22Rv1 (cell line): Measurements from ENCODE around the gene AIG1.
"Not testable (repeated sequence)": the region's sequence is repeated elsewhere in the genome, so short reads cannot be mapped to it uniquely, and the experiment has no call there.

ENCODE experiments used
- ZFX ChIP-seq: fragments of 450-650 bp; IDR thresholded peaks from 2 replicates; pipeline ENCODE4 v1.6.1; 2017; ENCODE audit warnings: antibody characterized with exemption, borderline replicate concordance
- TF ChIP-seq, protein P1 (sequence below): fragments of 450-650 bp; IDR thresholded peaks from 2 replicates; pipeline ENCODE4 v1.5.1; 2017; ENCODE audit warnings: mild to moderate bottlenecking

DNA sequence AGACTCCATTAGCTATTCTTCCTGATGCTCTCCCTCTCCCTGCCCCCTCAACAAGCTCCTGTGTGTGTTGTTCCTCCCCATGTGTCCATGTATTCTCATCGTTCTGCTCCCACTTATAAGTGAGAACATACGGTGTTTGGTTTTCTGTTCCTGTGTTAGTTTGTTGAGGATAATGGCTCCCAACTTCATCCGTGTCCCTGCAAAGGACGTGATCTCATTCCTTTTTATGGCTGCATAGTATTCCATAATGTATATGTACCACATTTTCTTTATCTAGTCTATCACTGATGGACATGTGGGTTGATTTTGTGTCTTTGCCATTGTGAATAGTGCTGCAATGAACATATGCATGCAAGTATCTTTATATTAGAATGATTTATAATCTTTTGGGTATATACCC, 16.3 kb upstream of the AIG1 start:
- TF ChIP-seq, protein P1, sequence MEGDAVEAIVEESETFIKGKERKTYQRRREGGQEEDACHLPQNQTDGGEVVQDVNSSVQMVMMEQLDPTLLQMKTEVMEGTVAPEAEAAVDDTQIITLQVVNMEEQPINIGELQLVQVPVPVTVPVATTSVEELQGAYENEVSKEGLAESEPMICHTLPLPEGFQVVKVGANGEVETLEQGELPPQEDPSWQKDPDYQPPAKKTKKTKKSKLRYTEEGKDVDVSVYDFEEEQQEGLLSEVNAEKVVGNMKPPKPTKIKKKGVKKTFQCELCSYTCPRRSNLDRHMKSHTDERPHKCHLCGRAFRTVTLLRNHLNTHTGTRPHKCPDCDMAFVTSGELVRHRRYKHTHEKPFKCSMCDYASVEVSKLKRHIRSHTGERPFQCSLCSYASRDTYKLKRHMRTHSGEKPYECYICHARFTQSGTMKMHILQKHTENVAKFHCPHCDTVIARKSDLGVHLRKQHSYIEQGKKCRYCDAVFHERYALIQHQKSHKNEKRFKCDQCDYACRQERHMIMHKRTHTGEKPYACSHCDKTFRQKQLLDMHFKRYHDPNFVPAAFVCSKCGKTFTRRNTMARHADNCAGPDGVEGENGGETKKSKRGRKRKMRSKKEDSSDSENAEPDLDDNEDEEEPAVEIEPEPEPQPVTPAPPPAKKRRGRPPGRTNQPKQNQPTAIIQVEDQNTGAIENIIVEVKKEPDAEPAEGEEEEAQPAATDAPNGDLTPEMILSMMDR = not testable (repeated sequence)
- TF ChIP-seq ZFX = not testable (repeated sequence)
